Keratinocyte (primary cell): ENCODE data around the gene GAL. TPM values are rescaled to one million over a fixed set of nuclear protein-coding genes. Genes with fewer than 3 reads are reported as not detected.

Experiments used
- DNase-seq: peaks from one replicate; pipeline ENCODE4 v3.0.0-alpha.2; 2011; ENCODE audit warnings: low read depth, missing footprints, low spot score
- FAIRE-seq: peaks from 2 replicates; lab custom pipeline; 2011; peaks lifted over from hg19 to GRCh38; lab: Jason Lieb, UNC
- H2AFZ ChIP-seq: 2 replicates; pipeline ENCODE4 v1.6.0; 2012; ENCODE audit warnings: low read length, control low read depth, inconsistent platforms; ENCODE audit not compliant: control insufficient read depth
- H3K27ac ChIP-seq: 2 replicates; pipeline ENCODE4 v1.5.1; 2011; ENCODE audit warnings: low read length; ENCODE audit not compliant: control insufficient read depth, insufficient read depth
- H3K27me3 ChIP-seq: 3 replicates; pipeline ENCODE4 v1.6.0; 2011; ENCODE audit warnings: low read length; ENCODE audit not compliant: control insufficient read depth, insufficient read depth; ENCODE audit errors: extremely low read depth
- H3K36me3 ChIP-seq, 2 experiments: 2 replicates in 1 of 2; 3 replicates in 1 of 2; pipeline ENCODE4 v1.5.1; 2011; ENCODE audit warnings: low read length in 2 of 2, mild to moderate bottlenecking in 1 of 2; ENCODE audit not compliant: control insufficient read depth in 2 of 2, insufficient read depth in 2 of 2; ENCODE audit errors: extremely low read depth in 1 of 2
- H3K4me1 ChIP-seq: 3 replicates; pipeline ENCODE4 v1.5.1; 2011; ENCODE audit warnings: low read length; ENCODE audit not compliant: control insufficient read depth, insufficient read depth; ENCODE audit errors: extremely low read depth
- H3K4me2 ChIP-seq: 3 replicates; pipeline ENCODE4 v1.6.0; 2011; ENCODE audit warnings: low read depth, low read length; ENCODE audit not compliant: control insufficient read depth, insufficient read depth; ENCODE audit errors: extremely low read depth
- H3K4me3 ChIP-seq, 3 experiments: fragments of 200-600 bp in 1 of 3; sonication (generic) in 1 of 3; 2 replicates in 2 of 3; 3 replicates in 1 of 3; pipeline ENCODE4 v1.5.1; 2011 to 2016; ENCODE audit warnings: low read length in 3 of 3, mild to moderate bottlenecking in 3 of 3, control low read depth in 2 of 3, inconsistent platforms in 1 of 3, low read depth in 1 of 3, mixed read lengths in 1 of 3, mixed run types in 1 of 3, moderate library complexity in 1 of 3; ENCODE audit not compliant: control insufficient read depth in 2 of 3, insufficient read depth in 2 of 3; ENCODE audit errors: extremely low read depth in 1 of 3
- H3K79me2 ChIP-seq: 2 replicates; pipeline ENCODE4 v1.6.0; 2012; ENCODE audit warnings: low read length; ENCODE audit not compliant: control insufficient read depth, insufficient read depth
- H3K9ac ChIP-seq: 3 replicates; pipeline ENCODE4 v1.6.0; 2011; ENCODE audit warnings: low read length; ENCODE audit not compliant: control insufficient read depth, insufficient read depth; ENCODE audit errors: extremely low read depth
- H3K9me1 ChIP-seq: 3 replicates; pipeline ENCODE4 v1.6.0; 2011; ENCODE audit warnings: low read length; ENCODE audit not compliant: control insufficient read depth, insufficient read depth; ENCODE audit errors: extremely low read depth
- H3K9me3 ChIP-seq: 2 replicates; pipeline ENCODE4 v1.5.1; 2012; ENCODE audit warnings: low read depth, low read length; ENCODE audit not compliant: control insufficient read depth
- H4K20me1 ChIP-seq: 3 replicates; pipeline ENCODE4 v1.6.0; 2011; ENCODE audit warnings: low read length; ENCODE audit not compliant: control insufficient read depth, insufficient read depth; ENCODE audit errors: extremely low read depth
- CTCF ChIP-seq, 3 experiments: IDR thresholded peaks in 1 of 3; conservative IDR thresholded peaks in 1 of 3; optimal IDR thresholded peaks in 1 of 3; 2 replicates in 2 of 3; 3 replicates in 1 of 3; pipeline versions ENCODE3 to v1.5.1; 2011; ENCODE audit warnings: low read length in 3 of 3, mild to moderate bottlenecking in 3 of 3, moderate library complexity in 2 of 3, control low read depth in 1 of 3, inconsistent platforms in 1 of 3; ENCODE audit not compliant: insufficient read depth in 2 of 3; ENCODE audit errors: extremely low read depth in 1 of 3
- EZH2 ChIP-seq: IDR thresholded peaks from one replicate; pipeline ENCODE4 v1.6.1; 2012; ENCODE audit warnings: inconsistent platforms, mild to moderate bottlenecking, low read length, moderate library complexity
- dilution Hi-C: fragments of 300-500 bp; cut with MboI; formaldehyde crosslinking; loops from one replicate; pipeline ENCODE4 v1.7.0; 2020; ENCODE audit warnings: low sequenced_read_pairs; ENCODE audit not compliant: extremely low pct_ligation_motif_present
- polyA plus RNA-seq, 5 experiments: library from polyadenylated mRNA; depleted of rRNA in 3 of 5; stranded (reverse) in 3 of 5; stranded (forward) in 1 of 5; unstranded in 1 of 5; fragments of >200 nt; gene quantifications; 1 replicate in 1 of 5; 2 replicates in 3 of 5; 3 replicates in 1 of 5; pipeline versions ENCODE4 v1.2.1 to v1.2.3, GENCODE V29; 2011 to 2012; ENCODE audit warnings: missing spikeins in 2 of 5, low read depth in 1 of 5, low replicate concordance in 1 of 5

The GAL gene
- polyA plus RNA-seq, 1 donor (not counting 4 experiments of a cell fraction or from before 2014, with no cell fraction given), result 2.2 TPM

- peaks cover 33% of the 10 kb centered on the region for H3K27me3 ChIP-seq
- no peak overlapping the region for H2AFZ ChIP-seq
- H3K9ac ChIP-seq, result no peak overlapping the region
- H3K4me3 ChIP-seq, result no peak overlapping the region
- H3K9me3 ChIP-seq, result no peaks in the 10 kb centered on the region
- DNase-seq (no peak), FAIRE-seq (no peak)
- no peaks in the 10 kb centered on the region for H3K79me2 ChIP-seq
- no peak for TF ChIP-seq CTCF (optimal IDR thresholded peaks at IDR 0.05 in 1 of 3, IDR thresholded peaks at IDR 0.05 in 1 of 3, conservative IDR thresholded peaks at IDR 0.05 in 1 of 3; ENCODE audit: extremely low read depth in 1 of 3, insufficient read depth in 2 of 3, low read length in 3 of 3)
- TF ChIP-seq EZH2, result no peak
- no peaks in the 10 kb centered on the region for H3K36me3 ChIP-seq
- dilution Hi-C loops, result no loop called here
- no peak overlapping the region for H3K4me2 ChIP-seq
- no peaks in the 10 kb centered on the region for H3K4me1 ChIP-seq
- no peaks in the 10 kb centered on the region for H3K9me1 ChIP-seq
- no peak overlapping the region for H3K27ac ChIP-seq
- peaks cover 5% of the 10 kb centered on the region for H4K20me1 ChIP-seq
These were observed 1.2 kb upstream of the GAL start for GRCh38 chr11:68683121-68683520.

GRCh38 chr11:68683536-68684384 is 584 bp upstream of the GAL start:
- TF ChIP-seq CTCF (optimal IDR thresholded peaks at IDR 0.05 in 1 of 3, IDR thresholded peaks at IDR 0.05 in 1 of 3, conservative IDR thresholded peaks at IDR 0.05 in 1 of 3; ENCODE audit: extremely low read depth in 1 of 3, insufficient read depth in 2 of 3, low read length in 3 of 3), result no peak
- no peak for TF ChIP-seq EZH2
- H3K4me3 ChIP-seq, result no peak overlapping the region
- H2AFZ ChIP-seq, result no peak overlapping the region
- no peaks in the 10 kb centered on the region for H3K9me1 ChIP-seq
- FAIRE-seq (no peak), DNase-seq (no peak)
- H3K4me1 ChIP-seq, result no peaks in the 10 kb centered on the region
- H3K27ac ChIP-seq, result no peak overlapping the region
- H3K9me3 ChIP-seq, result no peaks in the 10 kb centered on the region
- peaks cover 5% of the 10 kb centered on the region for H4K20me1 ChIP-seq
- H3K9ac ChIP-seq, result no peak overlapping the region
- no peaks in the 10 kb centered on the region for H3K36me3 ChIP-seq
- dilution Hi-C loops, result no loop called here
- H3K27me3 ChIP-seq, result peaks cover 33% of the 10 kb centered on the region
- H3K79me2 ChIP-seq, result no peaks in the 10 kb centered on the region
- peak overlapping the region; percentile 48 for H3K4me2 ChIP-seq
